ENCODE data around the gene MCRIP1.
"Not testable (repeated sequence)": the region's sequence is repeated elsewhere in the genome, so short reads cannot be mapped to it uniquely, and the experiment has no call there.

Gene MCRIP1

DNA sequence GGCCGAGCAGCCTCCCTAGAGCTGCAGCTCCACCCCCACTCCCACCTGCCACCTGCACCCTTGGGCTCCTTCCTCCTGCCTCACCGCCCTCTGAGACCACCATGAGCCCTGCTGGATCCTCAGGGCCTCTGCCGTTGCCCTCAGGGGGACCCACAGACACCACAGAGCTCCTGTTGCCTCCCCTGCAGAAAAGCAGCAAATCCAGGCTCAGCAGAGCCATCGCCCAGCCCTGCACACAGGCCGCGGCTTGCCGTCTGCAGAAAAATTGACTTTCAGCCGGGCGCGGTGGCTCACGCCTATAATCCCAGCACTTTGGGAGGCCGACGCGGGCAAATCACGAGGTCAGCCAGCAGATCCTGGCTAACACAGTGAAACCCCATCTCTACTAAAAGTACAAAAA is 8.8 kb upstream of the MCRIP1 start:
- no peak for DNase-seq (ENCODE audit: low spot score)

DNA sequence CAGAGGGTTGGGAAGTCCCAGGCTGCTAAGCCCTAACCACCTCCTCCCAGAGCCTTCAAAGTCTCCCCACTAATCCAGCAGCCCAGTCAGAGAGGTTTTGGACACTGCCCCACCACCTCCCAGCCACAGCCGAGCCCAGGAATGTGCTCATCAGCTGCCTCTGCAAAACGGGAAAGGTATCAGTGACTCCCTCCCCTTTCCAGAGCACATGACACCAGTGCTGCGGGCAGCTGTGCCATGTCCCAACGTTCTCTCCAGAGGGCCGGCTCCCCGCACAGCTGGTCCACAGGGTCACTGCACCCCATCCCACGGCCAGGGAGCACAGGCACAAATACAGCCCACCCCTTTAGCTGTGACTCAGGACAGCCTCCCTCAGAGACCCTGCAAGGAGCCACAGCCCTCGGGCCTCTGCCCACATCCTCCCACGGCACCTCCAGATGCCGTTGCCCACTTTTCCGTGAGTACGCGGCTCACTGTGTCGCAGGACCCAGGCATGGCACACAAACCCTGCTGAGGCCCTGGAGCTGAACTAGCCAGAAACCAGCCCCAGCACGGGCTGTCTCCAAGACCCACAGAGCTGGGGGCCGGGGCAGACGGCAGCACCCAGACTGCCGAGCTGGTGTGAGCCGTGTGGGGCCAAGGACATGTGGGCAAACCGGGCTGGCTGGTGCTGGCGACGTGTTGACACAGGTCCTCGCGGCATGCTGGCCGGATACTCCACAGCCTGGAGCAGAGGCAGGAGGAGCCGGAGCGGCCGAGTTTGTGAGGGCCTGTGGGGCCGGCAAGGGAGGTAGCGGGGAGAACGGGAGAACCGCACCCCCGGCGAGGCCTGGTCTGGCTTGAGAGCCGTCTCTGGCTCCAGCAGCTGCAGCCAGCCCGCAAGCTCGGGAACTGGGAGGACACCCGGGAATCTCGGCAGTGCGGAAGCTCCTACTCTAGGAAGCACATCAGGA is 8.0 kb upstream of the MCRIP1 start:
- DNase-seq (ENCODE audit: low spot score) = no peak

DNA sequence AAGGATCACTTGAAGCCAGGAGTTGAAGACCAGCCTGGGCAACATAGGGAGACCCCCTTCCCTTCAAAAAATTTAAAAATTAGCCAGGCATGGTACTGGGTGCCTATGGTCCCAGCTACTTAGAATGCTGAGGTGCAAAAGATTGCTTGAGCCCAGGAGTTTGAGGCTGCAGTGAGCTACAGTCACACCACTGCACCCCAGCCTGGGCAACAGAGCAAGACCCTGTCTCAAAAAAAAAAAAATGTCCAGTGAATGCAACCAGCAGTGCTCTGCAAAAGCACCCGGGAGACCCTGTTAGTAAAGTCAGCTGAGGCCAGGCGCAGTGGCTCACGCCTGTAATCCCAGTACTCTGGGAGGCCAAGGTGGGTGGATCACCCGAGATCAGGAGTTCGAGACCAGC is 7.0 kb upstream of the MCRIP1 start:
- not testable (repeated sequence) for DNase-seq (ENCODE audit: low spot score)

- no peak for DNase-seq (ENCODE audit: low spot score)
These were observed 6.2 kb upstream of the MCRIP1 start for GRCh38 chr17:81839301-81839700.

DNA sequence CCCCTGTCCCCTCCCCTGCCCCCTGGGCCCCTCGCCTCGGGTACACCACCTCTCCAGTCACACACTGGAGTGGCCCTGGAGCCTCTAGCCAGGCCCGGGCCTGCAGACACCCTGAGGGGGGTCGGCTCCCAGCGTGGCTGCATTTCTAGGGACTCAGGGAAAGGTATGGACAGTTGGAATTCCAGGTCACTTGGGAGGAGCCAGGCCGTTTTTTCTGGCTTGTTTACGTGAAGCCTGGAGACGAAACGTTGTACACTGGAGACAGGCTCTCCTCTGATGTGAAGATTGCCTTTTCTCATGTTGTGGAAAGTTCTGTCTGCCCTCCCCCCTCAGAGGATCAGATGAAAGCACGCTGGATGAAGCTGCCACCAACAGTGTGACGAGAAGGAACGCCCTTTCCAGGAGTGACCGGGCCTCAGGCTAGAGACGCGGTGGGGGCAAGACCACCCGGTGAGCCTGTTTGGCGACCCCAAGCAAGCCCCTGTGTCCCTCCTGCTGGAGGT is 5.7 kb upstream of the MCRIP1 start:
- no peak for DNase-seq (ENCODE audit: low spot score)

GRCh38 chr17:81837641-81838040 is 4.5 kb upstream of the MCRIP1 start:
- DNase-seq (ENCODE audit: low spot score) = no peak

- DNase-seq (ENCODE audit: low spot score) = no peak
These were observed 1.8 kb upstream of the MCRIP1 start, which contains the start of gene PPP1R27 for GRCh38 chr17:81834831-81835267. TSS of gene PPP1R27 (minus strand) at chr17:81835050. CDS start at chr17:81834953, 97 bp downstream.

DNA sequence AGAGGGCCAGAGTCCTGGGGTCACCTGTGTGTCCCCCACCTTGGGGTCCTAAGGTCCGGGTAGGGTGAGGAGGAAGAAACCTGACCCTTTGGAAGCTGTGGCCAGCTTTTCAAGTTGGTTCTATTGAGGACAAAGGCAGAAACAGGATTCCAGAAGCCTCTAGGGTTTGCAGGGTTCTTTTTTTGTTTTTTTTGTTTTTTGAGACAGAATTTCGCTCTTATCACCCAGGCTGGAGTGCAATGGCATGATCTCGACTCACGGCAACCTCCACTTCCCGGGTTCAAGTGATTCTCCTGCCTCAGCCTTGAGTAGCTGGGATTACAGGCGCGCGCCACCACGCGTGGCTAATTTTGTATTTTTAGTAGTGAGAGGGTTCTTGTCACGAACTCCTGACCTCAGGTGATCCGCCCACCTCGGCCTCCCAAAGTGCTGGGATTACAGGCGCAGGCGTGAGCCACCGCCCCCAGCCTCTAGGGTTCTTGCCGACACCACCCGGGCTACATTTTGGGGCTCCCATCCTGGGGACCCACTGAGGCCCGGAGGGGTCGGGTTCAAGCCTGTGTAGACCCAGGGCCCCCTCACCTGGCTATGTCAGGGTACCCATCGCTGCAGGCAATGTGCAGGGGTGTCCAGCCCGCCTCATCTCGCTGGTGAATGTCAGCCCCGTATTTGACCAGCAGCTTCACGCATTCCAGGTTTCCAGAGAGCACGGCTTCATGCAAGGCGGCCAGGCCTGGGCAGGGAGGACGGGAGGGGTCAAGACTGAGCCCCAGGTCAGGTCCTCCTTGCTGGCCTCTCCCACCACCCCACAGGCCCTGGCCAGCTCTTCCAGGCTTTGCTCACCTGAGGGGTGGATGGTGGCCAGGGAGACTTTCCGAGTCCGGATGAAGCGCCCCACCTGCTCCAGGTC is 1.1 kb upstream of the MCRIP1 start:
- DNase-seq (ENCODE audit: low spot score) = no peak

- no peak for DNase-seq (ENCODE audit: low spot score)
These were observed 407 bp downstream of the MCRIP1 start for GRCh38 chr17:81832608-81833159.

DNA sequence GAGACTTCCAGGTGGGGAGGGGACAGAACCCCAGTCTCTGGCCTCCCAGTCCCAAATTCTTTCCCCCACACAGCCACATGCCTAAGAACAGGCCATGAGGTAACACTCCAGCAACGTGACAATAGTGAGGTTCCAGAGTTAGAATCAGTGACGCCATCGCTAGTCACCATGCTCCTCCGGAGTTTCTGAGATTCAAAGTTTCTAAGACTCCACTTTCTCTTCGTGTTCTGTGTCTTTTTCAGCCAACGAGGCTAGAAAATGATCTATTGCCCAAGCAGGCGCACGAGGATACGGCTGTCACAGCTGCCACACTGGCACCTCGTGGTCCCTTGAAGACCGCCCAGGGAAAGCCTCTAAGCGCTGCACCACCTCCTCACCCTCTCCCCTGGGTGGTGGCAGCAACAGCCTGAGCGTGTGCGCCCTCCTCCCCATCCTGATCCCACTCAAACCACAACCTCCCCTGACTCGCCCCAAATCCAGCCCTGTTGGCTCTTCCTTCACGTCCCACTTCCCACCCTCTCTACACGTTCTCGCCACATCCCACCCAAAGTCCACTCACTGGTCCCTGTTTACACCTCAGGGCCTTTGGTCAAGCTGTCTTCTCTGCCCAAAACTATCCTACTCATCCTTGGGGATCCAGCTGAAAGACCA is 1.0 kb downstream of the MCRIP1 start:
- DNase-seq (ENCODE audit: low spot score) = no peak

- DNase-seq (ENCODE audit: low spot score) = no peak
These were observed 1.5 kb downstream of the MCRIP1 start for GRCh38 chr17:81831563-81831956.

DNA sequence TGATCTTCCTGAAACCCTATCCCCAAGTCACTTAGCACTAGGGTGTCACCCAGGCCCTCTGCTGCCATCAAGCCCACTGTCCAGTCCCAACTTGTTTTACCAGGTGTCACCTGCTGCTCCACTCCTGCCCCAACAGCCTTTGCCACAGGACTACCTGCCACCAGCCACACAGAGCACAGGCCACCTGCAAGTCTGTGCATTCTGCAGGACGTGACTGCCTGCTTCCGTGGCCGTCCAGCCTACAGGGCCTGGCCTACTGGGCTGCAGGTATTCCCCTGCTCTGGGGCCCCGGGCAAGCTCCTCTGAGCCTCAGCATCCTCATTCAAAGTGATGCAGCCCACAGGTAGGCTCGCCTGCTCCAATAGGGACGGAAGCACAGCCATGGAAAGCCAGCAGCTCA is 3.2 kb downstream of the MCRIP1 start:
- DNase-seq (ENCODE audit: low spot score) = no peak

DNA sequence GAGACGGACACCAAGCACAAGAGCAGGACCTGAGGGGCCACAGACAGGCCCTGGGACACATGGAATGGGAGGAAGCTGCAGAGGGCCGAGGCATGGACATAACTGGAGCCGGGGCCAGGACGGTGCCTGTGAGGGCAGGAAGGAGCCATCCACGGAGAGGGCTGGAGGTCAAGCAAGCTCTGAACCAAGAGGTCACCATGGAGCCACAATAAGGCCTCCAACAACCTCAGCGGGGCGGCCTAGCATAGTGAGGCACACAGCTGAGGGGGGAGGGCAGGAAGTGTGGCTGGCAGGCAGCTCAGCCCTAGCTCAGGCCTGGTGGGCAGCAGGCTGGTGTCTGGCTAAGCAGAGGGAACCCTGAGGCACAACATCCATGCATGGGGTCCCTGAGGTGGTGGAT is 4.4 kb downstream of the MCRIP1 start:
- no peak for DNase-seq (ENCODE audit: low spot score)

DNA sequence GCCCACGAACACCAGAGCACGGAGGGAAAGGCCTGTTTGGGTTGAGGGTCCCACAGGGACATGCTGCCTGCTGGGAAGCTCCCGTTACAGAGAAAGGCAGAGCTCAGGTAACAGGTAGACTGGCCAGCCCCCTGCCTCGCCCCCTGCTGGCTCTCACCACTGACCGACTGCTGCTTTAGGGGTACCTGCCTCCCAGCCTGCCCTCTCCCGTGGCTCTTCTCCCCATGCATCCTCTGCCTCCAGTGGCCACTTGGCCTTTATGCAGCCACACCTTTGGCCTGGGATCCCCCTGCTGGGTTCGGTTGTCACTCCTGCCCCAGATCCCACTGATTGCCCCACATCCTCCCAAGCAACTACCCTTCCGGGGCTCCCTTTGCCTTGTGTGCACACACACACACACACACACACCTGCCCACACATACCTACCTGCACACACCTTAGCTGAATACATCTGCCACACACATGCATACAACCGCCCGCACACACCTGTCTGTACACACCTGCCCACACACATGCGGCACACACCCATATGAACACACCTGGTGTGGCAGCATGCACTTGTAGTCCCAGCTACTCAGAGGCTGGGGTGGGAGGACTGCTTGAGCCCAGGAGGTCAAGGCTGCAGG is 7.1 kb downstream of the MCRIP1 start:
- no peak for DNase-seq (ENCODE audit: low spot score)

DNA sequence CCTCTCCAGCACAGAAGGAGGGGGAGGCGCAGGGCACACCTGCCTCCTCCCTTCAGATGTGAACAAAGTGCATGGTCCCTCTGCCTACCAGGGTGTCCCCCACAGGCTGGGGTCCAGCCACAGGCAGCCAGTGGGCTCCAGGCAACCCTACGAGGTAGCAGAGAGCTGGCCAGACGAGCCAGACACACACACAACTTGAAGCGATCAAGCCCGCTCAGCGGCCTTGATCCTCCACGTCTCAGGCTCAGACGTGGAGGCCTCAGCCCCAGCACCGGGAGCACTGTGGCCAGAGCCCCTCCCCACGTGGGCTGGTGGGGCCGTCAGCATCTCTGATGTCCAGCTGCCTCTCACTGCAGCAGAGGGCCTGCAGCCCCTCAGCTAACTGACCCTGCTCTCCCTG is 8.5 kb downstream of the MCRIP1 start:
- DNase-seq (ENCODE audit: low spot score) = no peak

DNA sequence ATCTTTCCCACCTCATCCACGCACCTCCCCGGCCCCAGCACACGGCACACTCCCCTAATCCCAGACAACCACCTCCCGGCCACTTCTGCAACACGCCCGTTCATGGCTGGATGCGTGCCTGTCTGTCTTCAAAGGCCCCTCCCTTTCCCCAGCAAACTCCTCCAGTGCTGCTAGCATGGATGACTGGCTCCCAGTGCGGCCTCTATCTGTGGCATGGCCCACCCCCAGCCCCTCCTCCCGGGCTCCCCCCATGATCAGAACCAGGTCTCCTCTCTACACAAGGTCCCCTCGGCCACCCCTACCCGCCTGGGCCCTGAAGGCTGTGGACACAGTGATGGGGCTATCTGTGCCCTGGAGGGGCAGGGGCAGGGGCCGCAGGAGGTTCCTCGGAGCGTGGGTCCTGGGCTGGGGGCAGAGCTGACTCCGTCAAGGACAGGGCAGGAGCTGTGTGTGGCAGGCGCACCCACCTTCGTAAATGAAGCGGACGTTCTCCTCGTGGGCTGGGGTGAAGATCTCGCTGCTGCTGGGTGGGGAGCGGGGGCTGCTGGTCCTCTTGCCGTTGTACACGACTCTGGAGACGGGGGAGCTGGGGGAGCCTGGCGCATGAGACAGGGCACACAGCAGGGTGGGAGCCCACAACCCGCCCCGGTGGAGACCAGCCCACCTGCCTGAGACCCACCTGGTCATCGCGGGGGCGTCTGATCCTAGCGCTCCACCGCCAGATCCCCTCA is 9.1 kb downstream of the MCRIP1 start:
- no peak for DNase-seq (ENCODE audit: low spot score)

GRCh38 chr17:81822996-81823819 is 9.9 kb downstream of the MCRIP1 start:
- DNase-seq (ENCODE audit: low spot score) = no peak

GRCh38 chr17:81822312-81822637 is 10.8 kb downstream of the MCRIP1 start:
- DNase-seq (ENCODE audit: low spot score) = no peak

- peak; percentile 73 for DNase-seq (ENCODE audit: low spot score)
These were observed 11.3 kb downstream of the MCRIP1 start for GRCh38 chr17:81821603-81822311.
